RWPE2 (cell line): Measurements from ENCODE around the gene CEBPA.

Source experiments
- ATAC-seq: fragments of 200-7000 bp; cut with Tn5 transposase; 3 replicates; pipeline ENCODE4 v1.9.1; 2021; ENCODE audit warnings: low read depth
- DNase-seq: peaks from one replicate; pipeline ENCODE4 v3.0.0-alpha.2; 2020; ENCODE audit warnings: low spot score
- H3K27ac ChIP-seq: fragments of 450-650 bp; 2 replicates; pipeline ENCODE4 v1.5.1; 2017; ENCODE audit warnings: mild to moderate bottlenecking; ENCODE audit not compliant: poor library complexity, severe bottlenecking
- H3K27me3 ChIP-seq: fragments of 250-450 bp; sonication (Bioruptor Pico); 2 replicates; pipeline ENCODE4 v1.5.1; 2021; ENCODE audit warnings: mild to moderate bottlenecking, moderate library complexity; ENCODE audit not compliant: insufficient read depth, poor library complexity, severe bottlenecking
- H3K36me3 ChIP-seq: fragments of 250-450 bp; sonication (Bioruptor Pico); 2 replicates; pipeline ENCODE4 v1.5.1; 2020; ENCODE audit warnings: low read depth, mild to moderate bottlenecking, moderate library complexity
- H3K4me1 ChIP-seq: fragments of 250-450 bp; sonication (Bioruptor Pico); 2 replicates; pipeline ENCODE4 v1.5.1; 2021; ENCODE audit warnings: mild to moderate bottlenecking, moderate library complexity; ENCODE audit not compliant: insufficient read depth, poor library complexity, severe bottlenecking
- H3K4me3 ChIP-seq: fragments of 250-450 bp; sonication (Bioruptor Pico); 2 replicates; pipeline ENCODE4 v1.5.1; 2021; ENCODE audit warnings: mild to moderate bottlenecking, moderate library complexity; ENCODE audit not compliant: severe bottlenecking
- H3K9me3 ChIP-seq: fragments of 250-450 bp; sonication (Bioruptor Pico); 2 replicates; pipeline ENCODE4 v1.5.1; 2021; ENCODE audit warnings: mild to moderate bottlenecking, moderate library complexity; ENCODE audit not compliant: severe bottlenecking
- TF ChIP-seq, protein P1 (sequence below): fragments of 450-650 bp; IDR thresholded peaks from one replicate; pipeline ENCODE4 v1.5.1; 2017; ENCODE audit warnings: mild to moderate bottlenecking, moderate library complexity; ENCODE audit not compliant: poor library complexity, severe bottlenecking

Gene CEBPA

DNA sequence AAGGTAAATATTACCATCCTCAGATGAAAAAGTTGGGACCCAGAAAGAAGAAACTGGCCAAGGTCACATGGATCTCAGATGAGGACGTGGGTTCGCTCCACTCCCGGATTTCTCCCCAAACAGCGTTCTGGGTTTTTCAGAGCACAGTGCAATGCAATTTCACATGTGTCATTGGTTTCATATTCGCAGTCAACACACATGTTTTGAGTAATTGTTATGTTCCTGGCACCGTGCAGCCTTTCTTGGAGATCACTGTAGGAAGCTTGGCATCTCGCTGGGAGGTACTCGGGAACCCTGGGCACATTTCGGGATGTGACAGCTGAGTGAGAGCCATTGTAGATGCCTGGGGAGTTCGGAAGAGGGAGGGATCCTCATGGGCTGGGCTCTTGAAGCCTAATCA is 45.0 kb upstream of the CEBPA start:
- H3K27ac ChIP-seq = no peak overlapping the region
- H3K4me3 ChIP-seq = no peak overlapping the region
- H3K27me3 ChIP-seq = no peaks in the 10 kb centered on the region
- H3K4me1 ChIP-seq = peaks cover 10% of the 10 kb centered on the region
- TF ChIP-seq, protein P1, sequence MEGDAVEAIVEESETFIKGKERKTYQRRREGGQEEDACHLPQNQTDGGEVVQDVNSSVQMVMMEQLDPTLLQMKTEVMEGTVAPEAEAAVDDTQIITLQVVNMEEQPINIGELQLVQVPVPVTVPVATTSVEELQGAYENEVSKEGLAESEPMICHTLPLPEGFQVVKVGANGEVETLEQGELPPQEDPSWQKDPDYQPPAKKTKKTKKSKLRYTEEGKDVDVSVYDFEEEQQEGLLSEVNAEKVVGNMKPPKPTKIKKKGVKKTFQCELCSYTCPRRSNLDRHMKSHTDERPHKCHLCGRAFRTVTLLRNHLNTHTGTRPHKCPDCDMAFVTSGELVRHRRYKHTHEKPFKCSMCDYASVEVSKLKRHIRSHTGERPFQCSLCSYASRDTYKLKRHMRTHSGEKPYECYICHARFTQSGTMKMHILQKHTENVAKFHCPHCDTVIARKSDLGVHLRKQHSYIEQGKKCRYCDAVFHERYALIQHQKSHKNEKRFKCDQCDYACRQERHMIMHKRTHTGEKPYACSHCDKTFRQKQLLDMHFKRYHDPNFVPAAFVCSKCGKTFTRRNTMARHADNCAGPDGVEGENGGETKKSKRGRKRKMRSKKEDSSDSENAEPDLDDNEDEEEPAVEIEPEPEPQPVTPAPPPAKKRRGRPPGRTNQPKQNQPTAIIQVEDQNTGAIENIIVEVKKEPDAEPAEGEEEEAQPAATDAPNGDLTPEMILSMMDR = no peak
- no peaks in the 10 kb centered on the region for H3K36me3 ChIP-seq
- ATAC-seq (no peak), DNase-seq (no peak)
- H3K9me3 ChIP-seq = no peaks in the 10 kb centered on the region

DNA sequence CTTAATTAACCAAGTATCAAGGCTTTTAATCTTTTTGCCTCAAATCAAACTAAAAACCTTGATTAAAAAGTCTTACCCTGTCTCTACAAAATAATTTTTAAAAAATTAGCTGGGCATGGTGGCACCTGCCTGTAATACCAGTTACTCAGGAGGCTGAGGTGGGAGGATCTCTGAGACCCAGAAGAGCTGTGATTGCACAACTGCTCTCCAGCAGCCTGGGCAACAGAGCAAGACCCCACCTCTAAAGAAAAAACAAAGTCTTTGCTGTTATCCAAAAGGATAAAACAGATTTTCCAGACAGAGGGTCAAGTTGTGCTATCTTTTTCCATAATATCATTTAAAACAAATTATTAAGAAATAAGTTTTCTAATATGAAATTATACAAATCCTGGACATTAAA is 44.3 kb upstream of the CEBPA start:
- H3K36me3 ChIP-seq = no peaks in the 10 kb centered on the region
- ATAC-seq = no peak
- no peaks in the 10 kb centered on the region for H3K9me3 ChIP-seq
- TF ChIP-seq, protein P1 = no peak
- H3K27me3 ChIP-seq = no peaks in the 10 kb centered on the region
- H3K4me3 ChIP-seq = no peak overlapping the region
- H3K27ac ChIP-seq = no peak overlapping the region
- DNase-seq = no peak
- peaks cover 10% of the 10 kb centered on the region for H3K4me1 ChIP-seq

DNA sequence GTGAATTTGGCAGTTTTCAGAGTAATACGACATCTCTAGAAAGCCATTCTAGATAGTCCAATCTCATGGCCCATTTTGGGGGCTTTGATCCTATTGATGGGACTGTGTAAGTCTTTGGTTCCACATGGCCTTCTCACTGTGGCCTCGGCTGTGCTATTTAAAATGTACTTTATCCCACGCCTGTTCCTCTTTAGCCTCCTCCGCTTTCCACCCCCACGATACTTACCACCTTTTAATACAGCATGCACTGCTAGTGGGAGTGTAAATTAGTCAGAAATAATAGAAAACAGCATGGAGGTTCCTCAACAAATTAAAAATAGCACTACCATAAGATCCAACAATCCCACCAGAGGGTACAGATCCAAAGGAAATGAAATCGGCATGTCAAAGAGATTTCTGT is 42.8 kb upstream of the CEBPA start:
- H3K4me3 ChIP-seq = no peak overlapping the region
- no peak overlapping the region for H3K27ac ChIP-seq
- no peaks in the 10 kb centered on the region for H3K9me3 ChIP-seq
- no peak for DNase-seq
- peaks cover 5% of the 10 kb centered on the region for H3K4me1 ChIP-seq
- no peaks in the 10 kb centered on the region for H3K36me3 ChIP-seq
- TF ChIP-seq, protein P1 = no peak
- H3K27me3 ChIP-seq = no peaks in the 10 kb centered on the region
- no peak for ATAC-seq

DNA sequence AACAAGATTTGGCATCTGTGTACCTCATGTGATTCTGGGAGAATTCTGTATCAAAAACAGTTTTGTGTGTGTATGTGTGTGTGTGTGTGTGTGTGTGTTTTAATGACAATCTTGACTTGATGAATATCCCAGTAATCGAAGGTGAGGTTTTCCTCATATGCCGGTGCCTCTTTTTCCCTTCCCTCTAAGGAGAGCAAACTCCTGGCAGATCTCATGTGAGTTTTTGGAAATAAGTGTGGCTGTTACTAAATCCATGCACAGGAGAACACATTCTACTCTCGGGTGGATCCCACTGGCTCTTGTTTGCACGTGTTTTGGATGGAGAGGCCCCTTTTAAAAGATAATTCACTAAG is 42.2 kb upstream of the CEBPA start:
- Histone ChIP-seq H3K9me3 (no peaks in the 10 kb centered on the region), H3K4me1 (peaks cover 4% of the 10 kb centered on the region), H3K27ac (no peak overlapping the region), H3K27me3 (no peaks in the 10 kb centered on the region), H3K36me3 (no peaks in the 10 kb centered on the region), H3K4me3 (no peak overlapping the region)
- TF ChIP-seq, protein P1 = no peak
- no peak for ATAC-seq
- DNase-seq = no peak

DNA sequence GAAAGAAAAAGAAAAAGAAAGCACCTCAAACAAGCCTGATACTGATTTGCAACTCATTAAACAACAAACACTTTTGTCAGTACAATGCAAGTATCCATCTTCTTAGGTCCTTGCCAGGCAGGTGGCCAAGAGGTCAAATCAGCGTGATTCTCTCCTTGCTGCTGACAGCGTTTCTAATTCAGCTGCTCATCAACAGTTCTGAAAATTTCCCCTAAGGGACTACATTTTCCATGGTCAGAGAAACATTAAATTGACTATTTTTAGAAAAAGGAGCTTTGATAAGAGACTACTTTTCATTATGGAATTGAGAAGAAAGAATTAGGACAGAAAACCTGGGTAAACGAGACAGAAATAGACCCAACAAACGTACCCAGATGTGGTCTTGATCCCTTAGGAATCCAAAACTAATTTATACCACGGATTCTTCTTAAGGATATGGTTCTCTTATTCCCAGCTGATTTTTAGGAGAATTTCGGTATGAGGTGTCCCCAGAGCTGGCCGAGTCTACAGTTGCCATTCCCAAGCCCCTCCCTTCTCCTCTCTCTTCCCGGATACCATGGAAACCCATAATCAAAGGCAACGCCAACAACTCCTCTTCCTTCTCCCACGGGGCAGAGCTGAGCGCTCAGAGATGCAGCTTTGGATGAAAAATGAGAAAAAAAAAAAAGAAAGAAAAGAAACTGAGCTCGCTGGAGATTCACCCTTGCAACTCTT is 41.7 kb upstream of the CEBPA start:
- no peaks in the 10 kb centered on the region for H3K36me3 ChIP-seq
- ATAC-seq = no peak

More for the DNA sequence above, 41.7 kb upstream of the CEBPA start:
- Histone ChIP-seq H3K27me3 (no peaks in the 10 kb centered on the region), H3K4me1 (peaks cover 9% of the 10 kb centered on the region), H3K27ac (no peak overlapping the region), H3K4me3 (no peak overlapping the region), H3K9me3 (no peaks in the 10 kb centered on the region)
- TF ChIP-seq, protein P1 = no peak
- no peak for DNase-seq
